ENCODE results near the gene POLR3B.

Gene POLR3B

GRCh38 chr12:106521901-106522300 lies 164.4 kb downstream of the POLR3B start:
- no peak overlapping the region for H3K4me3 ChIP-seq (ENCODE audit: low read length)
- TF ChIP-seq CTCF (IDR thresholded peaks at IDR 0.05; ENCODE audit: insufficient read depth, low read depth, low read length, missing control alignments): no peak
- DNase-seq (ENCODE audit: low read depth): no peak

- no peak overlapping the region for H3K4me3 ChIP-seq (ENCODE audit: low read length)
- DNase-seq (ENCODE audit: low read depth): peak; percentile 21
- TF ChIP-seq CTCF (IDR thresholded peaks at IDR 0.05; ENCODE audit: insufficient read depth, low read depth, low read length, missing control alignments): no peak
These were observed 165.2 kb downstream of the POLR3B start for GRCh38 chr12:106522708-106523107.

GRCh38 chr12:106527356-106527755 lies 169.8 kb downstream of the POLR3B start:
- peak; percentile 8 for DNase-seq (ENCODE audit: low read depth)
- H3K4me3 ChIP-seq (ENCODE audit: low read length): no peak overlapping the region
- TF ChIP-seq CTCF (IDR thresholded peaks at IDR 0.05; ENCODE audit: insufficient read depth, low read depth, low read length, missing control alignments): no peak

- DNase-seq (ENCODE audit: low read depth): no peak
- H3K4me3 ChIP-seq (ENCODE audit: low read length): no peak overlapping the region
- no peak for TF ChIP-seq CTCF (IDR thresholded peaks at IDR 0.05; ENCODE audit: insufficient read depth, low read depth, low read length, missing control alignments)
These were observed 183.7 kb downstream of the POLR3B start for GRCh38 chr12:106541201-106541600.

- no peak for DNase-seq (ENCODE audit: low read depth)
- H3K4me3 ChIP-seq (ENCODE audit: low read length): no peak overlapping the region
- no peak for TF ChIP-seq CTCF (IDR thresholded peaks at IDR 0.05; ENCODE audit: insufficient read depth, low read depth, low read length, missing control alignments)
These were observed 193.9 kb downstream of the POLR3B start for GRCh38 chr12:106551410-106551809.

GRCh38 chr12:106552228-106552627 lies 194.7 kb downstream of the POLR3B start:
- no peak for TF ChIP-seq CTCF (IDR thresholded peaks at IDR 0.05; ENCODE audit: insufficient read depth, low read depth, low read length, missing control alignments)
- no peak overlapping the region for H3K4me3 ChIP-seq (ENCODE audit: low read length)
- no peak for DNase-seq (ENCODE audit: low read depth)

Measured in epithelial cell of esophagus (primary cell).